Measurements from ENCODE around the gene LY9.
"Not testable (repeated sequence)": the region's sequence is repeated elsewhere in the genome, so short reads cannot be mapped to it uniquely, and the experiment has no call there.

Gene LY9

GRCh38 chr1:160774886-160775719 is 20.9 kb upstream of the LY9 start:
- no peak for DNase-seq (ENCODE audit: low spot score)

GRCh38 chr1:160776178-160776577 is 19.8 kb upstream of the LY9 start:
- no peak for DNase-seq (ENCODE audit: low spot score)

GRCh38 chr1:160777486-160778089 is 18.4 kb upstream of the LY9 start:
- DNase-seq (ENCODE audit: low spot score) = no peak

- no peak for DNase-seq (ENCODE audit: low spot score)
Measured at GRCh38 chr1:160778976-160779375, 17.0 kb upstream of the LY9 start.

GRCh38 chr1:160779626-160780397 is 16.2 kb upstream of the LY9 start:
- DNase-seq (ENCODE audit: low spot score) = no peak

- DNase-seq (ENCODE audit: low spot score) = no peak
Measured at GRCh38 chr1:160780398-160780755, 15.6 kb upstream of the LY9 start.

- no peak for DNase-seq (ENCODE audit: low spot score)
Measured at GRCh38 chr1:160781186-160781766, 14.7 kb upstream of the LY9 start.

GRCh38 chr1:160781914-160782689 is 13.9 kb upstream of the LY9 start:
- no peak for DNase-seq (ENCODE audit: low spot score)

- not testable (repeated sequence) for DNase-seq (ENCODE audit: low spot score)
Measured at GRCh38 chr1:160782988-160783765, 12.8 kb upstream of the LY9 start.

- no peak for DNase-seq (ENCODE audit: low spot score)
Measured at GRCh38 chr1:160789051-160789701, 6.8 kb upstream of the LY9 start.

- no peak for DNase-seq (ENCODE audit: low spot score)
Measured at GRCh38 chr1:160789702-160790611, 6.0 kb upstream of the LY9 start.

- no peak for DNase-seq (ENCODE audit: low spot score)
Measured at GRCh38 chr1:160794376-160794775, 1.6 kb upstream of the LY9 start.

- no peak for DNase-seq (ENCODE audit: low spot score)
Measured at GRCh38 chr1:160797271-160797709, 1.3 kb downstream of the LY9 start.

- DNase-seq (ENCODE audit: low spot score) = no peak
Measured at GRCh38 chr1:160797861-160798273, 1.9 kb downstream of the LY9 start.

- no peak for DNase-seq (ENCODE audit: low spot score)
Measured at GRCh38 chr1:160798439-160798838, 2.5 kb downstream of the LY9 start.

GRCh38 chr1:160799641-160800040 is 3.7 kb downstream of the LY9 start:
- DNase-seq (ENCODE audit: low spot score) = no peak

GRCh38 chr1:160800142-160800541 is 4.2 kb downstream of the LY9 start:
- DNase-seq (ENCODE audit: low spot score) = no peak

GRCh38 chr1:160800645-160801408 is 4.9 kb downstream of the LY9 start:
- no peak for DNase-seq (ENCODE audit: low spot score)

All from globus pallidus (tissue), 1 donor.